Fibroblast of lung (primary cell): ENCODE measurements around the gene ROR2. TPM values are rescaled to one million over a fixed set of nuclear protein-coding genes. Genes with fewer than 3 reads are reported as not detected.

Source experiments
- DNase-seq, 2 donors: peaks; one replicate each; pipeline versions ENCODE4 v3.0.0 to v3.0.0-alpha.2; 2010; ENCODE audit warnings: low read depth in 2 of 2
- H2AFZ ChIP-seq: 2 replicates; pipeline ENCODE4 v1.5.1; 2012; ENCODE audit warnings: low read length, control low read depth, inconsistent platforms
- H3K27ac ChIP-seq: 2 replicates; pipeline ENCODE4 v1.5.1; 2011; ENCODE audit warnings: low read length, control low read depth; ENCODE audit not compliant: insufficient read depth
- H3K27me3 ChIP-seq: 2 replicates; pipeline ENCODE4 v1.5.1; 2011; ENCODE audit warnings: mild to moderate bottlenecking, low read length; ENCODE audit not compliant: control insufficient read depth, insufficient read depth
- H3K36me3 ChIP-seq: 2 replicates; pipeline ENCODE4 v1.5.1; 2011; ENCODE audit warnings: low read length; ENCODE audit not compliant: control insufficient read depth, insufficient read depth
- H3K4me1 ChIP-seq: 2 replicates; pipeline ENCODE4 v1.5.1; 2011; ENCODE audit warnings: low read length; ENCODE audit not compliant: control insufficient read depth, insufficient read depth; ENCODE audit errors: extremely low read depth
- H3K4me2 ChIP-seq: 2 replicates; pipeline ENCODE4 v1.5.1; 2011; ENCODE audit warnings: low read length, control low read depth; ENCODE audit not compliant: insufficient read depth; ENCODE audit errors: extremely low read depth
- H3K4me3 ChIP-seq, 4 experiments: fragments of 200-600 bp in 1 of 4; sonication (generic) in 1 of 4; replicated peaks in 1 of 4; 2 replicates each; pipeline ENCODE4 v1.5.1; 2011 to 2016; ENCODE audit warnings: low read length in 4 of 4, low read depth in 3 of 4, mild to moderate bottlenecking in 3 of 4, control low read depth in 2 of 4, inconsistent platforms in 1 of 4, mixed read lengths in 1 of 4; ENCODE audit not compliant: insufficient read depth in 1 of 4; ENCODE audit errors: control extremely low read depth in 1 of 4
- H3K79me2 ChIP-seq: 2 replicates; pipeline ENCODE4 v1.5.1; 2012; ENCODE audit warnings: mild to moderate bottlenecking, low read length, inconsistent platforms; ENCODE audit not compliant: control insufficient read depth, insufficient read depth
- H3K9ac ChIP-seq: 2 replicates; pipeline ENCODE4 v1.5.1; 2011; ENCODE audit warnings: mild to moderate bottlenecking, low read length, control low read depth; ENCODE audit not compliant: insufficient read depth
- H3K9me3 ChIP-seq: 2 replicates; pipeline ENCODE4 v1.5.1; 2012; ENCODE audit warnings: low read depth, low read length; ENCODE audit not compliant: control insufficient read depth, insufficient read depth
- H4K20me1 ChIP-seq: 2 replicates; pipeline ENCODE4 v1.5.1; 2011; ENCODE audit warnings: low read length; ENCODE audit not compliant: control insufficient read depth, insufficient read depth; ENCODE audit errors: extremely low read depth
- CTCF ChIP-seq, 2 donors: IDR thresholded peaks in 1 of 2; conservative IDR thresholded peaks in 1 of 2; 1 replicate in 1 of 2; 2 replicates in 1 of 2; pipeline ENCODE4 v1.5.1; 2011 to 2012; ENCODE audit warnings: low read length in 2 of 2, control low read depth in 1 of 2, inconsistent platforms in 1 of 2, low read depth in 1 of 2, mild to moderate bottlenecking in 1 of 2
- EZH2 ChIP-seq: IDR thresholded peaks from 2 replicates; pipeline ENCODE4 v1.5.1; 2012; ENCODE audit warnings: low read length, control low read depth, mild to moderate bottlenecking; ENCODE audit errors: missing control alignments
- polyA plus RNA-seq, 2 donors: library from polyadenylated mRNA; depleted of rRNA in 1 of 2; stranded (reverse) in 1 of 2; unstranded in 1 of 2; fragments of >200 nt; gene quantifications; 2 replicates each; pipeline ENCODE4 v1.2.1, GENCODE V29; 2011 to 2012; ENCODE audit warnings: missing spikeins in 1 of 2
- total RNA-seq: library from RNA; depleted of rRNA; stranded (reverse); fragments of >200 nt; gene quantifications from 2 replicates; pipeline ENCODE4 v1.2.1, GENCODE V29; 2014

Gene ROR2
- total and polyA plus RNA-seq, 2 donors (not counting 1 experiment from before 2014, with no cell fraction given) = 2.3 to 27.9 TPM

- Histone ChIP-seq H3K4me3 (no peak overlapping the region), H3K4me2 (no peak overlapping the region), H3K4me1 (no peaks in the 10 kb centered on the region), H3K9ac (no peak overlapping the region), H3K9me3 (no peaks in the 10 kb centered on the region), H3K27me3 (no peaks in the 10 kb centered on the region), H3K36me3 (no peaks in the 10 kb centered on the region), H3K79me2 (no peaks in the 10 kb centered on the region), H4K20me1 (no peaks in the 10 kb centered on the region), H3K27ac (no peak overlapping the region), H2AFZ (no peak overlapping the region)
- no peak for TF ChIP-seq EZH2
- DNase-seq = peak; percentile 23 to 53
These were observed 267.2 kb downstream of the ROR2 start for GRCh38 chr9:91682806-91683205.

GRCh38 chr9:91681461-91682305 is 268.3 kb downstream of the ROR2 start:
- peak; percentile 62 to 71 for DNase-seq

GRCh38 chr9:91680998-91681397 is 269.0 kb downstream of the ROR2 start:
- no peak overlapping the region for H3K9ac ChIP-seq
- no peak for DNase-seq
- no peaks in the 10 kb centered on the region for H3K4me1 ChIP-seq
- H2AFZ ChIP-seq = no peak overlapping the region
- no peaks in the 10 kb centered on the region for H3K27me3 ChIP-seq
- H3K36me3 ChIP-seq = no peaks in the 10 kb centered on the region
- H3K27ac ChIP-seq = no peak overlapping the region
- TF ChIP-seq CTCF (conservative IDR thresholded peaks at IDR 0.05 in 1 of 2, IDR thresholded peaks at IDR 0.05 in 1 of 2; ENCODE audit: low read depth in 1 of 2, low read length in 2 of 2) (no peak), EZH2 (no peak)
- H3K4me3 ChIP-seq = no peak overlapping the region
- no peak overlapping the region for H3K4me2 ChIP-seq
- H3K9me3 ChIP-seq = no peaks in the 10 kb centered on the region
- no peaks in the 10 kb centered on the region for H4K20me1 ChIP-seq
- no peaks in the 10 kb centered on the region for H3K79me2 ChIP-seq

More at GRCh38 chr9:91681461-91682305, 268.3 kb downstream of the ROR2 start:
- H4K20me1 ChIP-seq = no peaks in the 10 kb centered on the region
- H3K9ac ChIP-seq = no peak overlapping the region
- H3K4me3 ChIP-seq = peak overlapping the region in 1 of 4 experiments; percentile 17
- no peaks in the 10 kb centered on the region for H3K27me3 ChIP-seq
- no peak overlapping the region for H2AFZ ChIP-seq
- no peak for TF ChIP-seq EZH2
- TF ChIP-seq CTCF (conservative IDR thresholded peaks at IDR 0.05 in 1 of 2, IDR thresholded peaks at IDR 0.05 in 1 of 2; ENCODE audit: low read depth in 1 of 2, low read length in 2 of 2) = peak; percentile 83 to 93
- H3K4me1 ChIP-seq = no peaks in the 10 kb centered on the region
- no peaks in the 10 kb centered on the region for H3K36me3 ChIP-seq
- H3K9me3 ChIP-seq = no peaks in the 10 kb centered on the region
- H3K27ac ChIP-seq = no peak overlapping the region
- H3K79me2 ChIP-seq = no peaks in the 10 kb centered on the region
- peak overlapping the region; percentile 15 for H3K4me2 ChIP-seq
